GM12878 (cell line): ENCODE measurements around the gene NUCB1. TPM values are rescaled to one million over a fixed set of nuclear protein-coding genes. Genes with fewer than 3 reads are reported as not detected.
"Not testable (repeated sequence)": the region's sequence is repeated elsewhere in the genome, so short reads cannot be mapped to it uniquely, and the experiment has no call there.

ENCODE experiments used
- ATAC-seq: fragments of 200-7000 bp; cut with Tn5 transposase; 3 replicates; pipeline ENCODE4 v1.9.1; 2020; ENCODE audit warnings: mild to moderate bottlenecking, moderate library complexity
- BruUV-seq: library from RNA; stranded (reverse); fragments of 400-500 nt; replicated peaks from 2 replicates; lab custom pipeline; 2021; lab: Mats Ljungman, UMichigan
- CTCF ChIA-PET: fragments of 300-600 bp; sonication (Branson Sonifier 250); formaldehyde crosslinking; extraction: SDS; loops from one replicate; lab custom pipeline; 2021; ENCODE audit warnings: inconsistent platforms; lab: Yijun Ruan, JAX
- POLR2A ChIA-PET: fragments of 350-600 bp; formaldehyde crosslinking; extraction: SDS; loops from one replicate; lab custom pipeline; 2021; ENCODE audit warnings: inconsistent platforms; lab: Charles Lee
- RAD21 ChIA-PET: fragments of 300-600 bp; sonication (Branson Sonifier 250); formaldehyde crosslinking; loops from one replicate; lab custom pipeline; 2023; ENCODE audit warnings: antibody characterized with exemption; ENCODE audit not compliant: unreplicated experiment; lab: Charles Lee
- SMC1A ChIA-PET: fragments of 300-600 bp; sonication (Branson Sonifier 250); formaldehyde crosslinking; loops from one replicate; lab custom pipeline; 2023; ENCODE audit not compliant: unreplicated experiment, uncharacterized antibody; lab: Charles Lee
- DNase-seq: peaks from one replicate; pipeline ENCODE4 v3.0.0-alpha.2; 2011; ENCODE audit warnings: low read depth, low spot score
- FAIRE-seq: peaks from 3 replicates; lab custom pipeline; 2011; peaks lifted over from hg19 to GRCh38; lab: Jason Lieb, UNC
- H2AFZ ChIP-seq: 2 replicates; pipeline ENCODE4 v1.6.0; 2011; ENCODE audit warnings: low read depth, low read length, control low read depth; ENCODE audit not compliant: control insufficient read depth
- H3K27ac ChIP-seq: 2 replicates; pipeline ENCODE4 v1.5.1; 2011; ENCODE audit warnings: control low read depth; ENCODE audit not compliant: control insufficient read depth, insufficient read depth
- H3K27me3 ChIP-seq, 2 experiments: replicated peaks in 1 of 2; 2 replicates each; pipeline versions ENCODE4 v1.6.0 to v1.6.1; 2011; ENCODE audit warnings: low read length in 1 of 2; ENCODE audit not compliant: control insufficient read depth in 2 of 2, insufficient read depth in 2 of 2
- H3K36me3 ChIP-seq, 2 experiments: 2 replicates each; pipeline ENCODE4 v1.5.1; 2011; ENCODE audit warnings: low read length in 1 of 2; ENCODE audit not compliant: control insufficient read depth in 2 of 2, insufficient read depth in 2 of 2
- H3K4me1 ChIP-seq: 2 replicates; pipeline ENCODE4 v1.6.1; 2011; ENCODE audit warnings: mild to moderate bottlenecking, low read length, moderate library complexity, mixed read lengths; ENCODE audit not compliant: control insufficient read depth, insufficient read depth
- H3K4me2 ChIP-seq: 2 replicates; pipeline ENCODE4 v1.6.0; 2011; ENCODE audit warnings: control low read depth; ENCODE audit not compliant: control insufficient read depth, insufficient read depth
- H3K4me3 ChIP-seq: fragments of 200-600 bp; sonication (generic); 2 replicates; pipeline ENCODE4 v1.5.1; 2016
- H3K79me2 ChIP-seq: 2 replicates; pipeline ENCODE4 v1.6.0; 2011; ENCODE audit warnings: low read length; ENCODE audit not compliant: control insufficient read depth, insufficient read depth
- H3K9ac ChIP-seq: 2 replicates; pipeline ENCODE4 v1.8.0; 2011; ENCODE audit warnings: low read length, control low read depth, mixed read lengths; ENCODE audit not compliant: control insufficient read depth, insufficient read depth
- H3K9me3 ChIP-seq: replicated peaks from 3 replicates; pipeline ENCODE4 v1.5.1; 2011; ENCODE audit warnings: mild to moderate bottlenecking, low read length; ENCODE audit not compliant: control insufficient read depth, insufficient read depth
- H4K20me1 ChIP-seq: 2 replicates; pipeline ENCODE4 v1.6.0; 2011; ENCODE audit not compliant: control insufficient read depth, insufficient read depth
- CREM ChIP-seq: IDR thresholded peaks from 2 replicates; pipeline ENCODE4 v1.6.1; 2014; ENCODE audit warnings: antibody characterized with exemption, low read depth
- EGR1 ChIP-seq, 2 experiments: IDR thresholded peaks; 1 replicate in 1 of 2; 2 replicates in 1 of 2; pipeline ENCODE4 v1.6.1; 2011 to 2012; ENCODE audit warnings: low read depth in 2 of 2, low read length in 2 of 2, borderline replicate concordance in 1 of 2, mild to moderate bottlenecking in 1 of 2, moderate library complexity in 1 of 2
- GABPA ChIP-seq: IDR thresholded peaks from 2 replicates; pipeline ENCODE4 v1.6.1; 2014; ENCODE audit warnings: antibody characterized with exemption, low read depth, mild to moderate bottlenecking, inconsistent platforms
- HCFC1 ChIP-seq: fragments of 150-350 bp; IDR thresholded peaks from 2 replicates; pipeline ENCODE4 v1.6.1; 2014; ENCODE audit warnings: low read length
- IKZF1 ChIP-seq: fragments of 450-650 bp; conservative IDR thresholded peaks from 2 replicates; pipeline ENCODE4 v1.6.1; 2017; ENCODE audit warnings: antibody characterized with exemption, mild to moderate bottlenecking
- NFYB ChIP-seq: IDR thresholded peaks from 2 replicates; pipeline ENCODE4 v1.6.1; 2011; ENCODE audit warnings: low read depth, mild to moderate bottlenecking, low read length, improper control_type of control experiment, moderate library complexity; ENCODE audit not compliant: insufficient read depth
- NR2C1 ChIP-seq: fragments of 450-650 bp; IDR thresholded peaks from 2 replicates; pipeline ENCODE4 v1.6.1; 2017; ENCODE audit warnings: antibody characterized with exemption, mild to moderate bottlenecking, moderate library complexity
- POLR2A ChIP-seq: IDR thresholded peaks from 2 replicates; pipeline ENCODE4 v1.6.1; 2011; ENCODE audit warnings: low read depth, mild to moderate bottlenecking, low read length
- RUNX3 ChIP-seq: IDR thresholded peaks from 2 replicates; pipeline ENCODE4 v1.6.1; 2012; ENCODE audit warnings: low read length, inconsistent platforms
- SIX5 ChIP-seq: IDR thresholded peaks from 2 replicates; pipeline ENCODE4 v1.6.1; 2011; ENCODE audit warnings: mild to moderate bottlenecking, low read depth, low read length, moderate library complexity; ENCODE audit not compliant: severe bottlenecking
- SREBF1 ChIP-seq: IDR thresholded peaks from 2 replicates; pipeline ENCODE4 v1.6.1; 2012; ENCODE audit warnings: mild to moderate bottlenecking, low read length
- SREBF2 ChIP-seq: IDR thresholded peaks from 2 replicates; pipeline ENCODE4 v1.6.1; 2012; ENCODE audit warnings: mild to moderate bottlenecking, low read length
- ZZZ3 ChIP-seq: IDR thresholded peaks from 2 replicates; pipeline ENCODE4 v1.6.1; 2011; ENCODE audit warnings: low read depth; ENCODE audit not compliant: control insufficient read depth, insufficient read length
- WGBS: methylation state at CpG from one replicate; pipeline ENCODE4 v1.1.6; 2016; ENCODE audit warnings: low lambda C conversion rate; ENCODE audit not compliant: insufficient replicate concordance, insufficient coverage; ENCODE audit errors: missing lambda C conversion rate; 5-methylcytosine and 5-hydroxymethylcytosine counted together
- in situ Hi-C: fragments of 300-500 bp; cut with MboI; formaldehyde crosslinking; loops from 9 replicates; pipeline ENCODE4 v1.14.3; 2018; ENCODE audit warnings: mixed read lengths
- intact Hi-C: fragments of 100-400 bp; cut with micrococcal nuclease; formaldehyde crosslinking; loops from one replicate; pipeline ENCODE4 v1.14.2; 2022; ENCODE audit not compliant: unreplicated experiment
- polyA plus RNA-seq, 11 experiments: library from polyadenylated mRNA; depleted of rRNA in 4 of 11; unstranded in 6 of 11; stranded (reverse) in 5 of 11; fragments of >200 nt; fragmentation: Nextera tagmentation in 4 of 11; fragmentation: Illumina TruSeq in 1 of 11; extraction: Ambion mirVana in 4 of 11; extraction: Trizol in 1 of 11; gene quantifications; 1 replicate in 1 of 11; 2 replicates in 10 of 11; pipeline versions ENCODE4 v1.2.1 to v1.2.3, GENCODE V29; 2011 to 2016; ENCODE audit warnings: inconsistent platforms in 2 of 11, missing spikeins in 2 of 11, low read depth in 1 of 11
- total RNA-seq, 4 experiments: library from RNA; depleted of rRNA in 3 of 4; stranded (reverse); fragments of >200 nt in 3 of 4; fragmentation: Illumina TruSeq in 1 of 4; extraction: Trizol in 1 of 4; gene quantifications; 2 replicates each; pipeline versions ENCODE4 v1.2.1 to v1.2.3, GENCODE V29; 2013 to 2021
- TF ChIP-seq, protein P1 (sequence below): IDR thresholded peaks from 2 replicates; pipeline ENCODE4 v1.6.1; 2011; ENCODE audit warnings: borderline replicate concordance, low read depth, mild to moderate bottlenecking, moderate library complexity, mixed read lengths, low read length; ENCODE audit not compliant: insufficient read depth; ENCODE audit errors: extremely low read length
- TF ChIP-seq, protein P2 (sequence below): fragments of 450-650 bp; IDR thresholded peaks from 2 replicates; pipeline ENCODE4 v1.6.1; 2016; ENCODE audit warnings: mild to moderate bottlenecking

Gene NUCB1
- total and polyA plus RNA-seq, 10 of the 15 experiments (the other 5 are each of a cell fraction or from before 2014, with no cell fraction given): 1.8 to 112 (median 44.5) TPM

DNA sequence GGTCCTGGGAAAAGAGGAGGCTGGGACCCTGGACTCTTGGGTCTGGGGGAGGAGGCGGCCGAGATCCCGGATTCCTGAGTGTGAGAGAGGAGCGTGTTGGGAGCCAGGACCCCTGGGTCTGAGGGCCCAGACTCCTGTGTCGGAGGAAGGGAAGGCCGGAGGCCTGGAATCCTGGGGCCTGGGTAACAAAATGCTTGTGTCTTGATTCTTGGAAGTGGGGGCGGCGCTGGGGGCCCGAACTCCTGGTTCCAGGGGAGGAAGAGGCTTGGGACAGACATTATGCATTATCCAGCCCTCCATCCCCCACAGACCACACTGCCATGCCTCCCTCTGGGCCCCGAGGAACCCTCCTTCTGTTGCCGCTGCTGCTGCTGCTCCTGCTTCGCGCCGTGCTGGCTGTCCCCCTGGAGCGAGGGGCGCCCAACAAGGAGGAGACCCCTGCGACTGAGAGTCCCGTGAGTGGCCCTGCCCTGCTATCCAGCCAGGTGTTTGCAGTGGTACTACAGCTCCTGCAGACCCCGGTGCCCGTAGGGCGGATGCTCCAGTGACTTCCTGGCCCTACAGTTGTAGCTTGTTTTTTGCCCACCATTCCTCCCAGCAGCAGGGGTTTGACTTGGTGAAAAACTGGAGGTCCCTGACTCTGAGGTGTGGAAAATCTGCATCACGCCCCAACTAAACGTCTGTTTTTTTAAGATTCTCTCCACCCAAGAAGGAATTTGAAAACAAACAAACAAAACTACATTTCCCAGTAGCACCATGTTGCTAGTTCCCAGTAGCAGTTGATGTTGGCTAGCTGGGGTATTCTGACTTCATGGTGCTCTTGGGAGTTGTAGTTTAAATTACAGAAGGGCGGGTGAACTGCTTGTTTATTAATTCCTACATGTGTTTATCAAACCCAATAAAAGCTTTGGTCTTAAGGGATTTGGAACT lies 630 bp downstream of the NUCB1 start (continued):
- TF ChIP-seq EGR1 (IDR thresholded peaks at IDR 0.05; ENCODE audit: borderline replicate concordance in 1 of 2, low read depth in 2 of 2, low read length in 2 of 2) (no peak), HCFC1 (peak; percentile 87), RUNX3 (no peak), NFYB (0 out of 2 replicates have a peak, but pooled peaks have one; percentile 37), NR2C1 (peak; percentile 81), CREM (peak; percentile 84; the same call in 1 of the 2 replicates), SIX5 (peak; percentile 97), POLR2A (peak; percentile 4; the same call in 1 of the 2 replicates), SREBF1 (peak; percentile 38; the same call in 1 of the 2 replicates), GABPA (peak; percentile 76), ZZZ3 (no peak), IKZF1 (peak; percentile 80), SREBF2 (no peak)
- TF ChIP-seq, protein P1, sequence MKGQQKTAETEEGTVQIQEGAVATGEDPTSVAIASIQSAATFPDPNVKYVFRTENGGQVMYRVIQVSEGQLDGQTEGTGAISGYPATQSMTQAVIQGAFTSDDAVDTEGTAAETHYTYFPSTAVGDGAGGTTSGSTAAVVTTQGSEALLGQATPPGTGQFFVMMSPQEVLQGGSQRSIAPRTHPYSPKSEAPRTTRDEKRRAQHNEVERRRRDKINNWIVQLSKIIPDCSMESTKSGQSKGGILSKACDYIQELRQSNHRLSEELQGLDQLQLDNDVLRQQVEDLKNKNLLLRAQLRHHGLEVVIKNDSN: no peak
- TF ChIP-seq, protein P2, sequence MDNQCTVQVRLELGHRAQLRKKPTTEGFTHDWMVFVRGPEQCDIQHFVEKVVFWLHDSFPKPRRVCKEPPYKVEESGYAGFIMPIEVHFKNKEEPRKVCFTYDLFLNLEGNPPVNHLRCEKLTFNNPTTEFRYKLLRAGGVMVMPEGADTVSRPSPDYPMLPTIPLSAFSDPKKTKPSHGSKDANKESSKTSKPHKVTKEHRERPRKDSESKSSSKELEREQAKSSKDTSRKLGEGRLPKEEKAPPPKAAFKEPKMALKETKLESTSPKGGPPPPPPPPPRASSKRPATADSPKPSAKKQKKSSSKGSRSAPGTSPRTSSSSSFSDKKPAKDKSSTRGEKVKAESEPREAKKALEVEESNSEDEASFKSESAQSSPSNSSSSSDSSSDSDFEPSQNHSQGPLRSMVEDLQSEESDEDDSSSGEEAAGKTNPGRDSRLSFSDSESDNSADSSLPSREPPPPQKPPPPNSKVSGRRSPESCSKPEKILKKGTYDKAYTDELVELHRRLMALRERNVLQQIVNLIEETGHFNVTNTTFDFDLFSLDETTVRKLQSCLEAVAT: peak; percentile 93

DNA sequence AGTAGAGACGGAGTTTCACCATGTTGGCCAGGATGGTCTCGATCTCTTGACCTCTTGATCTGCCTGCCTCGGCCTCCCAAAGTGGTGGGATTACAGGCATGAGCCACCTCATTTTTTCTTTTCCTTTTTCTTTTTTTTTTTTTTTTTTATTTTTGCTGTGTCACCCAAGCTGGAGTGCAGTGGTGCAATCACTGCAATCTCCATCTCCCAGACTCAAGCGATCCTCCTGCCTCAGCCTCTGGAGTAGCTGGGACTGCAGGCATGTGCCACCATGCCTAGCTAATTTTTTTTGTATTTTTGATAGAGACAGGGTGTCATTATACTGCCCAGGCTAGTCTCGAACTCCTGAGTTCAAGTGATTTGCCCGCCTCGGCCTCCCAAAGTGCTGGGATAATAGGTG lies 2.2 kb downstream of the NUCB1 start:
- H3K9me3 ChIP-seq, H3K4me1 ChIP-seq, RAD21 ChIA-PET, DNase-seq, H3K27me3 ChIP-seq, ATAC-seq, intact Hi-C loops, H4K20me1 ChIP-seq, FAIRE-seq, in situ Hi-C loops, H2AFZ ChIP-seq, BruUV-seq, H3K9ac ChIP-seq, H3K4me3 ChIP-seq, CTCF ChIA-PET, H3K27ac ChIP-seq, H3K36me3 ChIP-seq: not testable (repeated sequence)
- ChIA-PET SMC1A (interaction anchor here (1.4 to 2.0 kb wide), 2 partner anchors 11 to 52 kb away, joined by 4 to 7 read pairs; partner anchors contain the start of gene BAX), POLR2A (interaction anchor here (0.6 to 1.7 kb wide), 4 partner anchors 30 to 185 kb away, joined by 3 to 7 read pairs (median 3); no protein-coding TSS in a partner anchor)
- peak overlapping the region; percentile 34; the same call in 1 of the 2 replicates for H3K4me2 ChIP-seq
- over 99% methylated on average over 7 of the region's 7 CpGs for WGBS
- peaks cover 14% of the 10 kb centered on the region for H3K79me2 ChIP-seq

DNA sequence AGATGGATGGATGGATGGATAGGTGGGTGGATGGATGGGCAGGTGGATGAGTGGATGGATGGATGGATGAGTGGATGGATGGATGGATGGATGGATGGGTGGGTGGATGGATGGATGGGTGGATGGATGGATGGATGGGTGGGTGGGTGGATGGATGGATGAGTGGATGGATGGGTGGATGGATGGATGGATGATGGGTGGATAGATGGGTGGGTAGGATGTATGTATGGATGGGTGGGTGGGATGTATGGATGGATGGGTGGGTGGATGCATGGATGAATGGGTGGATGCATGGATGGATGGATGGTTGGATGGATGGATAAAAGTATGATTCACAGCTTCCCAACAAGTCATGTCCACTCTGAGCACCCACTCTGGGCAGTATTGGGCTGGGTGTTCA lies 3.7 kb downstream of the NUCB1 start:
- DNase-seq, H3K9me3 ChIP-seq, H3K4me3 ChIP-seq, H3K27ac ChIP-seq, POLR2A ChIA-PET, CTCF ChIA-PET, H4K20me1 ChIP-seq, H3K9ac ChIP-seq, FAIRE-seq, H3K4me2 ChIP-seq, H3K27me3 ChIP-seq, intact Hi-C loops, H2AFZ ChIP-seq, in situ Hi-C loops, ATAC-seq, H3K36me3 ChIP-seq, RAD21 ChIA-PET, H3K4me1 ChIP-seq, SMC1A ChIA-PET, BruUV-seq: not testable (repeated sequence)
- H3K79me2 ChIP-seq: peaks cover 14% of the 10 kb centered on the region
